Limb (tissue), 2 donors: ENCODE measurements around the gene NTN1.

ENCODE experiments used
- DNase-seq, 2 donors: peaks; one replicate each; pipeline ENCODE4 v3.0.0-alpha.2; 2016; ENCODE audit errors: extremely low spot score in 2 of 2

The NTN1 gene

DNA sequence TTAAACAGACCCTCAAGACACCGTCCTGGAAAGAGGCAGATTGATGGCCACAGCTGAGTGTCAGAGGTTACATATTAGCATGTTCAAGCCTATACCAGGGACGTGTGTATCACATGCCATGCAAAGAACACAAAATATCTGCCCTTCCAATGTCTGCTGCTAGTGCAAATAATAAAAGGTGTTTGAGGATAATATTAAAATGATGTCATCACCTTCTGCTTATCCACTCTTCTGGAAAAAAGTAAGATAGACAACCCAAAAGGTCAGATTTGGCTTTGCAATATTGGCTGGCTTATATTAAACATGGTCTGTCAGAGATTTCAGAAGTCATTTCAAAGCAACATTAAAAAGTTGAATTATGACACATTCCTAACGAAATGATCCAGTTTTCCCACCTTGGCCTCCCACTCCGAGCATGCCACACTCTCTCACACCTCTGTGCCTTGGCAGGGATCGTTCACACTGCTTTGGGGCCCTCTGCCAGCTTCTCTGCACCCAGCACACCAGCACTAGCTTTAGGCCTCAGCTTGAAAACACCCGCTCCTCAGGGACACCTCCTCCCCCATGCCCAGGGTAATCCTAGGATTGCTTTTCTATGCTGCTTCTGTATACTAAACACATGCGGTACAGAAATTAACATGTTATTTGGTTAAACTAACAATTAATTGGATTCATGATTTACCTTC lies 248.2 kb downstream of the NTN1 start:
- DNase-seq = no peak

DNA sequence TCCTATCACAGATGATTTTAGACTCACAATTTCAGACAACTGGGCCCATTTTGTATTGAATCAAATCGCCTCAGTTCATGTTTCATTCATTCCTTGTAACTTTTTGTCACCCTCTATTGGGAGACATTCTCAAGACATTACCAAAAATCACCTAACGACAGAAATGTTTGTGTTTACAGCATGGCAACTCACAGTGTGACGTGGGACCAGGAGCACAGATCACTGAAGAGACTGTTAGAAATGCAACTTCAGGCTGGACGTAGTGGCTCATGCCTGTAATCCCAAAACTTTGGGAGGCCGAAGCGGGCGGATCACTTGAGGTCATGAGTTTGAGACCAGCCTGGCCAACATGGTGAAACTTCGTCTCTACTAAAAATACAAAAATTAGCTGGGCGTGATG lies 249.6 kb downstream of the NTN1 start:
- DNase-seq = no peak

DNA sequence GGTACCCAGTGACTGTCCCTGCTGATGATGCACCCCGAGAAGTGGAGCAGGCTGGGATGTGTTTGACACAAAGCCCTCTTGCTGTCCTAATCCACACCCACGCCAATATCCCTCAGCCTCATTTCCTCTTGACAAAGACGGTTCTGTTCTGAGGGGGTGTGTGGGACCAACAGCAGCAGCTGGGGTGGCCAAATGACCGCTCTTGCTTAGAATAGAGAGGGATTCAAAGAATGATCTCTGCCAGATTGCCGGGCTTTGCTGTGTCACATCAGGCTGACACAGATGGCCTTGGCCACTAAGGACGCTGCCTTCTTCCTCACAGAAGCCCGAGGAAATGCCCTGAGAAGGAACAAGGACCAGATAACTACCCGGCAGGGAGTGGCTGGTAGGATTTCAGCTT lies 250.7 kb downstream of the NTN1 start:
- no peak for DNase-seq

DNA sequence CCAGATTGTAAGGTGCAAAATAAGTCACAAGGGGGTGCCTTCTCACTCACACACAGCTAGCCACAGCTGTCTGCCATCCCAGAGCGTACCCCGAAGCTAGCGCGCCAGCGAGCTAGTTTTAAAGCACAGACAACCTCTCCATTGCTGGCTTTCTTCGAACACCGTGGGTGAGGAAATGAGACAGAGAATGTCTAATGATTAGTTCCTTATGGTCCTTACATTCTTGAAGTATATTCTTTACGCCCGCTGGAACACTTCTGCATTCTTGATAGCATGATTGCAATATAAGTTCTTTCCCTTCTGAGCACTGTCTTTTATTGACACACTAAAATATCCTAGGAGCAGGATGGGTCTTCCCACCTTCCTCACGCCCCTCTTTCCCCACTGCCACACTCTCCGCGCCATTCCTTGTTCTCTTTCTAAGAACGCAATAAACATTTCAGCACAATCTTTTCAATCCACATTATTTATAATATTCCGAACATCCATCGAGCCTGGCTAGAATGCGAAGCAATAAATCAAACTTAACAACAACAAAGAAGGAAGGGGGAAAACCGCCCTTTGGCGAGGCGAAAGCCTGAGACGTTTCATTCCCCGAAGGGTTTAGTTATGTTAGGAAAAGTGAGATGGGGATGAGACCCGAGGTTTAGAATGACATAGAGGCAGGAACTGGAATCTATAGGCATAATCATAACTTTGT lies 251.3 kb downstream of the NTN1 start:
- peak in 1 of 2 donors; percentile 45 for DNase-seq

DNA sequence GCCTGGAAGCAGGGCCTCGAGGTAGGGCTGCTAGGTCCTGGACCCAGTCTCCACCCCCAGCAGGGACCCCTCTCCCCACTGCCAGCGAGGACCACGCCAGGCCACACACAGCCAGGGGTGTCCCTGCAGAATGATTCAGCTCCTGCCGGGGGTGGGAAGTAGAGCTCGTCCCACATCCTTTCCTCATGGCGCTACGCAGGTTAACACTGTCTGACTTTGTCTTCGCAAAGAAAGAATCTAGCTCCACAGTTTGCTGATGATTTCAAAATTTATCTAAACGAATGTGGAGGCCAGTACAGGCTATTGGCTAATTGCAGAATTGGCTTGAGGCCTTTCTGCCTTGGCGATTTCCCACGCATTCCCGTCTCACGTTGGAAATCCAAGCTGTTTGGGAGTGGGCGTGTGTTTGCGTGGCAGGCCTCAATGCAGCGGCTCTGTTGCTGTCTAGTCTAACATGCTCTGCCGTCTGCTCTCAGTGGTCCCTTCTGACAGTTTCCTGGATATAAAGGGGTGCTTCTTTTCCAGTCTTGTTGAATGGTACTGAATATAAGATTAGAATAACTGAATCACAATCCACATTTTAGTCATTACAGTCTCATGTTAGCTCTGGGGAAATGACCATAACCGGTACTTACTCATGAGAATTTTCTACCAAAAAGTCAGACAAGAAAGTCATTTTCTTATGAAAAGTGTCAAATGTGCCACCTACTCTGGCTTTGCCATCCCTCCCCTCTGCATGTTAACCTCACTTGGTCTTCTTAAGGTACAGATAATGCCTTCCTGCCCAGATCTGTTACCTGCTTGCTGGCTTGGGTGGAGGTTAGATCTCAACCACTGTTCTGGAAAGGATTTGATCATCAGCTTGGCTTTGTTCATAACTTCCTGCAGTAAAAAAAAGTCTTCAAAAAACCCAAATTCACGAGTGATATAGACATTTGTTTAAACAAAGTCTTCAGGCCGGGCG lies 252.4 kb downstream of the NTN1 start:
- DNase-seq = peak; percentile 48 to 51

DNA sequence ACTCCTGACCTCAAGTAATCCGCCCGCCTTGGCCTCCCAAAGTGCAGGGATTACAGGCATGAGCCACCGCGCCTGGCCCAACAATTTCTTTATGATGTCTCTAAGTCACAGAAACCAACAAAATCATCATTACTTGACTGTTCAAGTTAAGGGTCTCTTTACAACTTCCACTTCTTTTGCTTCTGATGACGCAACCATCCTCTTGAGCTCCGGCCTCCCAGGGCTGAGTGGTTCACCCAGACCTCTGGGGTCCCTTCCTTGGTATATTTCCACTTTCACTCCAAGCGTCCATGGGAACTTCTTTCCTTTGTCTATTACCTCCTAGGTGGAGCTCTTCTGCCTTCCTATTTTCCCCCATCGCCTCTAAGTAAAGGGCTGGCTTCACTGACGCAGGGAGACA lies 253.7 kb downstream of the NTN1 start:
- no peak for DNase-seq

DNA sequence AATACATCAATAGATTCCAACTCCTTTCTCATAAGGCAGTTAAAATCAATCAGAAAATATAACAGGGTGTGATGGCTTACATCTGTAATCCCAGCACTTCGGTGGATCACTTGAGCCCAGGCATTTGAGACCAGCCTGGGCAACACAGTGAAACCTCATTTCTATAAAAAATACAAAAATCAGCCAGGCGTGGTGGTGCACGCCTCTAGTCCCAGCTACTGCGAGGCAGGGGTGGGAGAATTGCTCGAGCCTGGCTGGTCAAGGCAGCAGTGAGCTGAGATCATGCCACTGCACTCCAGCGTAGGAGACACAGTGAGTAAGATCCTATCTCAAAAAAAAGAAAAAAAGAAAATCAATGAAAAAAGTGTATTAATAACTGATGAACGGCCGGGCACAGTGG lies 258.6 kb downstream of the NTN1 start:
- DNase-seq = no peak

DNA sequence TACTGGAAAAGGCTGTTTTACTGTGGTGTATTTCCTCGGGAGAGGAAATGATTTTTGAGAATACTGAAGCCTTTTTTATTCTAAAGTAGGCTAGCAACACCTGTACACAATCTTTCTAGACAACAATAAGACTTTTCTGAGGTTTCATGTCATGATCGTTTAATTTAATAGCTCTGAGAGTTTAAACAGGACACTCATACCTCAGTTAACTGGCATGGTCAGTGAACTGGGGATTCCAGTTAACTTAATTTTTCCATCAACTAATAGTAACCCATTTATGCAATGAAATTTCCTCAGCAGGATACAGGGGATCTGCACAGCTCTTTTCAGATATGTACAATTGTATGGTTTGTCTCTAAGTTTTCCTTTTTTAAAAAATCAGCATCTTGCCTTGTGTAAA lies 262.6 kb downstream of the NTN1 start:
- no peak for DNase-seq

DNA sequence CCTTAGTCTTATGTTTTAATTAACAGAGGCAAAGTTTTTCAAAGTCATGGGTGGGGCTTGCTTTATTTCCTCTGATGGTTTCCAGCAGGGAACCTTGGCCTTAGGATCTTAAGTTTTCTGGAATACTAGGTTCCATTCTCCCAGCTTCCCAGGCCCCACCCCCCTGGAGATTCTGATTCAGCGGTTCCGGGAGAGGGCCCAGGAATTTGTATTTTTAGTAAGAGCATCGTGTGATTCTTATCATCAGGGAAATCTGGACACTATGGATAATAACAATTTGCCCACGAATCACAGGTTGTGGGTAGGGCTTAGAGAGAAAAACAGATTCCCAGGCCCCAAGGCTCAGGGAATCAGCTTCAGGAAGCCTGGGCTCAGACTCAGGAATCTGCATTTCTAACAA lies 263.6 kb downstream of the NTN1 start:
- DNase-seq = no peak

DNA sequence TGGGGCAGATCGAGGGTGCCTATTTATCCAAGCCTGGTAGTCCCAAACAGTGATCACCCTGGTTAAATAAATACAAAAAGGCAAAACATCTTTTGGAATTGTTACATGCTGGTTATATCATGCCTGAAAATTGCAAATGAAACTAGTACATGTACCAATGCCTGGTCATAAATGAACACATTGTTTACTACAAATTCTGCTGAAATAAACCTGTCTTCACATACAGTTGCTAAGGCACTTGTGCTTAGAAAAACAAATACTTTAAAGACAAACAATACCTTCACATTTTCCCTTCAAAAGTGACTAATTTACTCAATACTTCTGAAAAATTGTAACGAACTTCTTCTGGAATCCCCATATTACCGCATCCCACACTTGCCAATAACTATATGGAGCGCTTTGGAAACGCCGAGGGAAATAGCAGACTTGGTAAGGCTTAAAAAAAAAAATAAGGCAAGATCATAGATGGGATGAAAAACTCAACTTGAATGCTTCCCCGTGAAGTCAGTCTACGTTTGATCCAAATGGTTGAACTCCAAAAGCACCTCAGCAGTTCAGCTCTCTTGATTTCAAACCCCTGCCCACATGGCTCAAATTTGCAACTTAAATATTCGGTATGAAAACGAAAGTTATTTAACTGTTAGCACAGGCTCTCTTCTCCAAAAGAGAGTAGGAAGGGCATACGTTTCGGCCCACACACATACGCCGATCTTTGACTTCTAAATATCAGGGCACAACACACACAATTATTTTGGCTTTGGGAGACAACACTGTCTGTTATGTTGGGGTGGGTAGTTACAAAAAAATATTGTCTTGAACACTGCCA lies 264.5 kb downstream of the NTN1 start:
- no peak for DNase-seq

DNA sequence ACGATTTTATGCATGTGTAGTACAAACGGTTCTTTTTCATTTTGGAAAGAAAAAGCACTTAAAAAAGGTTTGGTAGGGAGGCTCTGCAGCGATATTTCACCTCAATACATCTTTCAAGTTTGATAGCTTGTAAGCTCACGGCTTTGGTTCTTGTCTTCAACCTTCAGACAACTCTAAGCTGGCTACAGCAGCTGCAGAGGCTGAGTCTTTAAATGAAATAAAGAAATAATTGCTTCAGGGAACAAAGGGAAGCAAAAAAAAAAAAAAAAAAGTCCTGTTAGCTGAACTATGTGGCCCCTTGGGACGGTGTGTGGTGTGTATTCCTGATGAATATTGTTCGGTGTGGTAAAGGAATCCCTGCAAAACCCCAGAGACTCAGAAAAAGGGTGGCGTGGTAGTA lies 265.1 kb downstream of the NTN1 start:
- no peak for DNase-seq

DNA sequence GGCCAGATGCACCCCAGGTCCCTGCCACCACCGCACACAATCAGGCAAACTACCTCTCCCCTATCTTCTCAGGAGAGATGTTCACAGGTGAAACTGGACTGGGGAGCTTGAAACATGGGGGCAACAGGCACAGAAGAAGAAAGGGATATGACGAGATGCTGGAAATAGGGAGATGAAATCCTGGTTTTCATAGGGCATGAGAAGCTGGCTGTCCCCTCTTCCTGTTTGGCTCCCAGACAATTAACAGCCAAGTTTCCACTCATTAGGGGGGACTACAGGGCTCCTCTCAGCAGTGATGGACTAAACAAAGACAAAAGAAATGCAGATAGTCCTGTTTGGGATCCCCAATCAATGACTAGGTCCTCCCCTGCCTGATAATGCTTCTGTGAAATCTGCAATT lies 266.0 kb downstream of the NTN1 start:
- DNase-seq = no peak

DNA sequence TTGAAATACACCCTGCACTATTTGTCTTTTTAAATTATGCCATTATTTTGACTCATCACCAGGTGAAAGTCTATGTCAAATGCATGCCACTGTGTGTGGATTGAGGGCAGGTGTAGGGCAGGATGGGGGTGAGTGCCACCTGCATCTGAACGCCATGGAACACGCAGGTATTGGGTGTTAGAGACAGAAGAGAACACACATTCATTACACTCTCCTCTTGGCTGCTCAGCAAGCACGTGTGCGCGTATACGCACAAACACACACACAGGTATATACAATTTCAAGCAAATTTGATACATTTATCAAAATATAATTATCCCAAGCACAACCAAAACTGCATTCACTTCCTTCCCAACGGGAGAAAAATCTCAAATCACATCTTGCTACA lies 268.9 kb downstream of the NTN1 start:
- no peak for DNase-seq

DNA sequence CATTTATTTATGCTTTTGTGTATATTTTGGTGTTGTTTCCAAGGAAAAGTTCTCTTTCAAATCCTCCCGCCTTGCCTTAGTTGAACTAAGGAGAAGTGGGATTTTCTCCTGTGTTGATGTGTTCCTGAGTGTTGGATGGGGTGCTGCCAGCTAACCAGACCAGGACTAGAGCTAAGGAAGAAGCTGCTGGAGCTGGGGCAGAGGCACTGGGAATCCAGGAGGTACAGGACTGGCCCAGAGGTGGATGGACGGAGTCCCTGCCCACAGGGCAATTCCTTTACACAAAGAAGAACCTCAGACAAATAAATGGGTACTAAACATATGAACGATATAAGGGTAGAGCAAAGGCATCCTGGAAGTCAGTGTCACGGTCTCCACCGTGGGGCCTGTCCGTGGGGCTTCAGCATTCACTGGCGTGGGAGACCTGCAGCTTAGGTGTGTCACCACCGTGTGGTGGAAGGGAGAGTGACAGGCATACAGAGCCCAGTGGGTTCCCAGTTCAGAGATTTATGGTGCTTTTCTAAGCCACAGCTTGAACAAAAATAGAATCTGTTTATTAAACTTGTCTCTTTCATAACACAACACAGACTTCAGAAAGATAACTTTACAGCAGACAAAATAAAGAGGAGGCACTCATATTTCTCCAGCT lies 270.7 kb downstream of the NTN1 start:
- peak in 1 of 2 donors; percentile 56 for DNase-seq

DNA sequence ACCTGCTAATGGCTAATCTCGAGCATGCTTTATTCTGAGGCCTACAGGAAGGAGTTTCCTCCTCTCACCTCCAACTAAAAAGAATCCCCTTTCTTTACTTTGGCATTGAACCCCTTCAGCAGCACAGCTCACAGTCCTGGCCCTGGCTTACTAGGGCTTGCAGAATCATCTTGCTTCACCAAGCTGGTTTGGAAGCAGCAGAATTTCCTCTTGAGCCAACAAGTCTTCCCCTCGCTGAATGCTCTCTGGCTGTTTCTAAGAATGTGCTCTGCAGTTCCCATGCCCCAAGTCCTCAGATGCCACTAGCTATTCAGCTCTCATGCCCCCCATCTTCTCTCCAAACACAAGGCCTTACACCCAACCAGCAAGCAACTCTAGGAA lies 271.2 kb downstream of the NTN1 start:
- no peak for DNase-seq
